Measurements from ENCODE around the gene TAB3.

The TAB3 gene

DNA sequence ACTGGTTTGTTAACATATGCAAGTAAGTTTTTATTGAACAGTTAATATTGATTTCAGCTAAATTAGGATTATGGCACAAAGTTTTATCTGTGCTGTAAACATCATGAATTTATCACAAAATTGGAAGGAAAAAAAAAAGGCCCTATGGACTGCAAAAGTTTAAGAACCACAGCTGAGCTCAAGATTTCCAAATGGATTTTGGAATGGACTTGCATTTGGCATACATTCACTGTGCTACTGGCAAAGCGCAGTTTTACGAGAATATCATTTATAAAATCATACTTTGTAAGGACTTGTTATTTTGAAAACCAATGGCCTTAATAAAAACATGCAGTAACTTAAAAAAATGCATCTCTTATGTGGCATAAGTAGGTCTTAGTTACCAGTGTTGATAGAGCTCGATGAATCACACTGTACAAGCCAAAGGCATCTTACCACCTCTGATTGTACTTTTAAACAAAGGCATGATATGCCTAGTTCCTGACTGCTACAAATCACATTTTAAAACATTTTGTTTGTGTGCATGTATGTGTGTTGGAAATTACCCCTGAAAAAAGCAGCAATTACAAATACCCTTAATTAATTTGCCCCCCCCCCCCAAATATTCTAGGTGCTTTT, 58.6 kb downstream of the TAB3 start:
- Histone ChIP-seq H3K27me3 (replicated peaks; ENCODE audit: control insufficient read depth, insufficient read depth, low read length, poor library complexity, severe bottlenecking) (no peaks in the 10 kb centered on the region), H3K4me1 (ENCODE audit: control insufficient read depth, insufficient read depth, low read length, poor library complexity, severe bottlenecking) (no peaks in the 10 kb centered on the region), H3K36me3 (ENCODE audit: control insufficient read depth, insufficient read depth, low read length) (no peaks in the 10 kb centered on the region), H3K9me3 (ENCODE audit: control insufficient read depth, low read length) (no peaks in the 10 kb centered on the region), H3K4me3 (ENCODE audit: insufficient read depth, low read depth, low read length, poor library complexity, severe bottlenecking) (no peak overlapping the region), H3K27ac (ENCODE audit: insufficient read depth, low read length, poor library complexity, severe bottlenecking) (no peak overlapping the region)
- no peak for DNase-seq

DNA sequence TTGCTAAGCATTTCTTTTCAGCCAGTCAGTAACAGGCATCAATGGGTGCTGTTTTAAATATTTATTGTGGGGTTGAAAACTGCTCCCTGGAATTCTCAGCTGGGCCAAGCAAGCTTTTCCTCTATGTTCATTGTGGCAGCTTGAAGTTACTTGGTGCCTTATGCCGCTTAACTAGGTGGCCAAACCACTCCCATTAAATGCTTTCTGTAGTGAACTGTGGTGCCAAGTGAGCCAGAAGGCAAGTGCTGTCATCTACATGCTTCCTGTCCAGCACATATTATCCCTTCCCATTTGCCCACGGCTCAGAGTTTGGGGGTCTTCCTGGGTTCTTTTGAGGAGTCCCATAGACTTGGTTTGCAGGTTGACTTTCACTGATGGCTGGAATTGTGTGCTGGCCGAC, 64.8 kb downstream of the TAB3 start:
- H3K27ac ChIP-seq (ENCODE audit: insufficient read depth, low read length, poor library complexity, severe bottlenecking) = no peak overlapping the region
- H3K9me3 ChIP-seq (ENCODE audit: control insufficient read depth, low read length) = no peaks in the 10 kb centered on the region
- no peaks in the 10 kb centered on the region for H3K36me3 ChIP-seq (ENCODE audit: control insufficient read depth, insufficient read depth, low read length)
- no peak overlapping the region for H3K4me3 ChIP-seq (ENCODE audit: insufficient read depth, low read depth, low read length, poor library complexity, severe bottlenecking)
- no peak for DNase-seq
- H3K4me1 ChIP-seq (ENCODE audit: control insufficient read depth, insufficient read depth, low read length, poor library complexity, severe bottlenecking) = no peaks in the 10 kb centered on the region
- H3K27me3 ChIP-seq (replicated peaks; ENCODE audit: control insufficient read depth, insufficient read depth, low read length, poor library complexity, severe bottlenecking) = no peaks in the 10 kb centered on the region

- DNase-seq = no peak
- H3K36me3 ChIP-seq (ENCODE audit: control insufficient read depth, insufficient read depth, low read length) = no peaks in the 10 kb centered on the region
- no peaks in the 10 kb centered on the region for H3K4me1 ChIP-seq (ENCODE audit: control insufficient read depth, insufficient read depth, low read length, poor library complexity, severe bottlenecking)
- H3K27ac ChIP-seq (ENCODE audit: insufficient read depth, low read length, poor library complexity, severe bottlenecking) = no peak overlapping the region
- no peaks in the 10 kb centered on the region for H3K27me3 ChIP-seq (replicated peaks; ENCODE audit: control insufficient read depth, insufficient read depth, low read length, poor library complexity, severe bottlenecking)
- H3K9me3 ChIP-seq (ENCODE audit: control insufficient read depth, low read length) = no peaks in the 10 kb centered on the region
- H3K4me3 ChIP-seq (ENCODE audit: insufficient read depth, low read depth, low read length, poor library complexity, severe bottlenecking) = no peak overlapping the region
Measured at GRCh38 chrX:30822764-30823163, 66.3 kb downstream of the TAB3 start.

- Histone ChIP-seq H3K4me3 (ENCODE audit: insufficient read depth, low read depth, low read length, poor library complexity, severe bottlenecking) (no peak overlapping the region), H3K36me3 (ENCODE audit: control insufficient read depth, insufficient read depth, low read length) (no peaks in the 10 kb centered on the region), H3K27me3 (replicated peaks; ENCODE audit: control insufficient read depth, insufficient read depth, low read length, poor library complexity, severe bottlenecking) (no peaks in the 10 kb centered on the region), H3K27ac (ENCODE audit: insufficient read depth, low read length, poor library complexity, severe bottlenecking) (no peak overlapping the region), H3K9me3 (ENCODE audit: control insufficient read depth, low read length) (no peaks in the 10 kb centered on the region), H3K4me1 (ENCODE audit: control insufficient read depth, insufficient read depth, low read length, poor library complexity, severe bottlenecking) (no peaks in the 10 kb centered on the region)
- no peak for DNase-seq
Measured at GRCh38 chrX:30822068-30822681, 66.9 kb downstream of the TAB3 start.

- Histone ChIP-seq H3K4me1 (ENCODE audit: control insufficient read depth, insufficient read depth, low read length, poor library complexity, severe bottlenecking) (no peaks in the 10 kb centered on the region), H3K4me3 (ENCODE audit: insufficient read depth, low read depth, low read length, poor library complexity, severe bottlenecking) (no peak overlapping the region), H3K9me3 (ENCODE audit: control insufficient read depth, low read length) (no peaks in the 10 kb centered on the region), H3K27me3 (replicated peaks; ENCODE audit: control insufficient read depth, insufficient read depth, low read length, poor library complexity, severe bottlenecking) (no peaks in the 10 kb centered on the region), H3K36me3 (ENCODE audit: control insufficient read depth, insufficient read depth, low read length) (no peaks in the 10 kb centered on the region), H3K27ac (ENCODE audit: insufficient read depth, low read length, poor library complexity, severe bottlenecking) (no peak overlapping the region)
- DNase-seq = no peak
Measured at GRCh38 chrX:30821116-30821515, 67.9 kb downstream of the TAB3 start.

- no peaks in the 10 kb centered on the region for H3K27me3 ChIP-seq (replicated peaks; ENCODE audit: control insufficient read depth, insufficient read depth, low read length, poor library complexity, severe bottlenecking)
- DNase-seq = no peak
- H3K4me3 ChIP-seq (ENCODE audit: insufficient read depth, low read depth, low read length, poor library complexity, severe bottlenecking) = no peak overlapping the region
- no peaks in the 10 kb centered on the region for H3K36me3 ChIP-seq (ENCODE audit: control insufficient read depth, insufficient read depth, low read length)
- H3K27ac ChIP-seq (ENCODE audit: insufficient read depth, low read length, poor library complexity, severe bottlenecking) = no peak overlapping the region
- H3K4me1 ChIP-seq (ENCODE audit: control insufficient read depth, insufficient read depth, low read length, poor library complexity, severe bottlenecking) = no peaks in the 10 kb centered on the region
- H3K9me3 ChIP-seq (ENCODE audit: control insufficient read depth, low read length) = no peaks in the 10 kb centered on the region
Measured at GRCh38 chrX:30819080-30819479, 70.0 kb downstream of the TAB3 start.

GRCh38 chrX:30816079-30816478, 73.0 kb downstream of the TAB3 start:
- Histone ChIP-seq H3K27ac (ENCODE audit: insufficient read depth, low read length, poor library complexity, severe bottlenecking) (no peak overlapping the region), H3K27me3 (replicated peaks; ENCODE audit: control insufficient read depth, insufficient read depth, low read length, poor library complexity, severe bottlenecking) (no peaks in the 10 kb centered on the region), H3K9me3 (ENCODE audit: control insufficient read depth, low read length) (no peaks in the 10 kb centered on the region), H3K4me3 (ENCODE audit: insufficient read depth, low read depth, low read length, poor library complexity, severe bottlenecking) (no peak overlapping the region), H3K4me1 (ENCODE audit: control insufficient read depth, insufficient read depth, low read length, poor library complexity, severe bottlenecking) (no peaks in the 10 kb centered on the region), H3K36me3 (ENCODE audit: control insufficient read depth, insufficient read depth, low read length) (no peaks in the 10 kb centered on the region)
- no peak for DNase-seq

DNA sequence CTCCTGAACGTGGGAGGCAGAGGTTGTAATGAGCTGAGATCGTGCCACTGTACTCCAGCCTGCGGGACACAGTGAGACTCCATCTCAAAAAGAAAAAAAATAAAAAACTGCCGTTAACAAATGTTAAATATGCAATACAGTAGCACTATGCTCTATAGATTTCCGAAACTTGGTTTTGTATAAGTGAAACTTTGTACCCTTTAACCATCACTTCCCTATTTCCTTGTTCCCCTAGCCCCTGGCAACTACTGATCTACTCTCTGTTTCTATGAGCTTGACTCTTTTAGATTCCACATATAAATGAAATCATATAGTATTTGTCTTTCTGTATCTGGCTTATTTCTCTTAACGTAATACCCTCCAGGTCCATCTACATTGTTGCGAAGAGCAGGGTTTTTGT, 74.1 kb downstream of the TAB3 start:
- no peaks in the 10 kb centered on the region for H3K9me3 ChIP-seq (ENCODE audit: control insufficient read depth, low read length)
- DNase-seq = no peak
- no peak overlapping the region for H3K4me3 ChIP-seq (ENCODE audit: insufficient read depth, low read depth, low read length, poor library complexity, severe bottlenecking)
- no peaks in the 10 kb centered on the region for H3K36me3 ChIP-seq (ENCODE audit: control insufficient read depth, insufficient read depth, low read length)
- no peaks in the 10 kb centered on the region for H3K27me3 ChIP-seq (replicated peaks; ENCODE audit: control insufficient read depth, insufficient read depth, low read length, poor library complexity, severe bottlenecking)
- H3K27ac ChIP-seq (ENCODE audit: insufficient read depth, low read length, poor library complexity, severe bottlenecking) = no peak overlapping the region
- no peaks in the 10 kb centered on the region for H3K4me1 ChIP-seq (ENCODE audit: control insufficient read depth, insufficient read depth, low read length, poor library complexity, severe bottlenecking)

- H3K4me3 ChIP-seq (ENCODE audit: insufficient read depth, low read depth, low read length, poor library complexity, severe bottlenecking) = no peak overlapping the region
- H3K27me3 ChIP-seq (replicated peaks; ENCODE audit: control insufficient read depth, insufficient read depth, low read length, poor library complexity, severe bottlenecking) = no peaks in the 10 kb centered on the region
- H3K27ac ChIP-seq (ENCODE audit: insufficient read depth, low read length, poor library complexity, severe bottlenecking) = no peak overlapping the region
- DNase-seq = no peak
- H3K9me3 ChIP-seq (ENCODE audit: control insufficient read depth, low read length) = no peaks in the 10 kb centered on the region
- H3K36me3 ChIP-seq (ENCODE audit: control insufficient read depth, insufficient read depth, low read length) = no peaks in the 10 kb centered on the region
- no peaks in the 10 kb centered on the region for H3K4me1 ChIP-seq (ENCODE audit: control insufficient read depth, insufficient read depth, low read length, poor library complexity, severe bottlenecking)
Measured at GRCh38 chrX:30812326-30812725, 76.7 kb downstream of the TAB3 start.

DNA sequence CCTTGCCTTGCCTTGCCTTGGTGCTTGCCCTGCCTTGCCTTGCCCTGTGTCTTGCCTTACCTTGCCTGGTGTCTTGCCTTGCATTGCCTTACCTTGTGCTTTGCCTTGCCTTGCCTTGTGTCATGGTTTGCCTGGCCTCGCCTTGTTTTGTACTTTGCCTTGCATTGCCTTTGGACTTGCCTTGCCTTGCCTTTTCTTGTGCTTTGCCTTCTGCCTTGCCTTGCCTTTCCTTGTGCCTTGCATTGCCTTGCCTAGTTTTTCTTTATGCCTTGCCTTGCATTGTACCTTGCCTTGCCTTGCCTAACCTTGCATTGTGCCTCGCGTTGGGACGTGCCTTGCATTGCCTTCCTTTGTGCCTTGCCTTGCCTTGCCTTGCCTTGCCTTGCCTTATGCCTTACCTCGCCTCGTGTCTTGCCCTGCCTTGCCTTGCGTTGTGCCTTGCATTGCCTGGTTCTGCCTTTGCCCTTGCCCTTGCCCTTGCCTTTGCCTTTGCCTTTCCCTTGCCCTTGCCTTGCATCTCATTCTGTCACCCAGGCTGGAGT, 82.8 kb downstream of the TAB3 start:
- no peak for DNase-seq
- H3K27me3 ChIP-seq (replicated peaks; ENCODE audit: control insufficient read depth, insufficient read depth, low read length, poor library complexity, severe bottlenecking) = no peaks in the 10 kb centered on the region

More for the DNA sequence above, 82.8 kb downstream of the TAB3 start:
- Histone ChIP-seq H3K27ac (ENCODE audit: insufficient read depth, low read length, poor library complexity, severe bottlenecking) (no peak overlapping the region), H3K4me3 (ENCODE audit: insufficient read depth, low read depth, low read length, poor library complexity, severe bottlenecking) (no peak overlapping the region), H3K36me3 (ENCODE audit: control insufficient read depth, insufficient read depth, low read length) (no peaks in the 10 kb centered on the region), H3K9me3 (ENCODE audit: control insufficient read depth, low read length) (no peaks in the 10 kb centered on the region), H3K4me1 (ENCODE audit: control insufficient read depth, insufficient read depth, low read length, poor library complexity, severe bottlenecking) (no peaks in the 10 kb centered on the region)
